Prostate gland (tissue), 2 donors: Measurements from ENCODE around the gene EEFSEC. TPM values are rescaled to one million over a fixed set of nuclear protein-coding genes. Genes with fewer than 3 reads are reported as not detected.

Source experiments
- DNase-seq: peaks from one replicate; pipeline ENCODE4 v3.0.0-alpha.2; 2019; ENCODE audit warnings: low spot score
- H3K27ac ChIP-seq, 2 donors: fragments of 200-600 bp; sonication (generic); 2 replicates each; pipeline ENCODE4 v1.5.1; 2017 to 2019
- H3K27me3 ChIP-seq: fragments of 200-600 bp; sonication (generic); replicated peaks from 2 replicates; pipeline ENCODE4 v1.5.1; 2019; ENCODE audit not compliant: insufficient read depth
- H3K36me3 ChIP-seq, 2 donors: fragments of 200-600 bp; sonication (generic); 1 replicate in 1 of 2; 2 replicates in 1 of 2; pipeline versions ENCODE4 v1.5.1 to v1.8.1; 2017 to 2019
- H3K4me1 ChIP-seq: fragments of 200-600 bp; sonication (generic); replicated peaks from 2 replicates; pipeline ENCODE4 v1.5.1; 2019
- H3K4me3 ChIP-seq, 2 donors: fragments of 200-600 bp; sonication (generic); 2 replicates each; pipeline ENCODE4 v1.5.1; 2017 to 2019
- H3K9me3 ChIP-seq: fragments of 200-600 bp; sonication (generic); 2 replicates; pipeline ENCODE4 v1.5.1; 2017
- CTCF ChIP-seq, 4 experiments: fragments of 200-600 bp in 2 of 4; fragments of 450-650 bp in 2 of 4; sonication (generic) in 2 of 4; IDR thresholded peaks; 1 replicate in 3 of 4; 2 replicates in 1 of 4; pipeline ENCODE4 v1.5.1; 2016 to 2019; ENCODE audit warnings: antibody characterized with exemption in 4 of 4, mild to moderate bottlenecking in 2 of 4, moderate library complexity in 2 of 4
- POLR2A ChIP-seq: fragments of 450-650 bp; IDR thresholded peaks from one replicate; pipeline ENCODE4 v1.6.1; 2016; ENCODE audit warnings: antibody characterized with exemption, mild to moderate bottlenecking
- POLR2AphosphoS5 ChIP-seq: sonication (generic); formaldehyde crosslinking; IDR thresholded peaks from one replicate; pipeline ENCODE4 v1.6.1; 2017; ENCODE audit warnings: antibody characterized with exemption
- WGBS: methylation state at CpG from one replicate; pipeline ENCODE4 v1.1.5; 2018; 5-methylcytosine and 5-hydroxymethylcytosine counted together
- intact Hi-C: fragments of 100-400 bp; cut with DNase I; formaldehyde crosslinking; loops from one replicate; pipeline ENCODE4 v1.14.2; 2022
- total RNA-seq, 2 donors: library from RNA; depleted of rRNA; stranded (reverse); fragments of >200 nt; gene quantifications; one replicate each; pipeline ENCODE4 v1.1.0, GENCODE V29; 2016

EEFSEC gene
- total RNA-seq, 2 donors from 2014 or later: 24.7 to 26.1 TPM

- no peak for DNase-seq
- TF ChIP-seq POLR2A: no peak
- TF ChIP-seq POLR2AphosphoS5: no peak
- no peak for TF ChIP-seq CTCF (IDR thresholded peaks at IDR 0.05)
- intact Hi-C loops: no loop called here
- WGBS: 92% methylated on average over 8 of the region's 8 CpGs
- H3K4me3 ChIP-seq: no peak overlapping the region
- peaks cover 8% of the 10 kb centered on the region for H3K4me1 ChIP-seq
- H3K27me3 ChIP-seq: no peaks in the 10 kb centered on the region
- no peaks in the 10 kb centered on the region for H3K9me3 ChIP-seq
- H3K27ac ChIP-seq: no peak overlapping the region
- H3K36me3 ChIP-seq: no peaks in the 10 kb centered on the region
Measured at GRCh38 chr3:128405554-128406277, 252.4 kb downstream of the EEFSEC start.

- Histone ChIP-seq H3K27ac (no peak overlapping the region), H3K36me3 (no peaks in the 10 kb centered on the region), H3K4me1 (peaks cover 8% of the 10 kb centered on the region), H3K27me3 (no peaks in the 10 kb centered on the region), H3K4me3 (no peak overlapping the region), H3K9me3 (no peaks in the 10 kb centered on the region)
- intact Hi-C loops: no loop called here
- TF ChIP-seq POLR2AphosphoS5 (no peak), POLR2A (no peak), CTCF (IDR thresholded peaks at IDR 0.05) (no peak)
- no peak for DNase-seq
- WGBS: 83% methylated on average over 7 of the region's 7 CpGs
Measured at GRCh38 chr3:128407247-128407646, 254.0 kb downstream of the EEFSEC start.

- no peaks in the 10 kb centered on the region for H3K9me3 ChIP-seq
- WGBS: 93% methylated on average over 18 of the region's 19 CpGs
- H3K36me3 ChIP-seq: no peaks in the 10 kb centered on the region
- H3K27ac ChIP-seq: no peak overlapping the region
- H3K4me1 ChIP-seq: peaks cover 6% of the 10 kb centered on the region
- no peak for DNase-seq
- intact Hi-C loops: no loop called here
- H3K4me3 ChIP-seq: no peak overlapping the region
- H3K27me3 ChIP-seq: no peaks in the 10 kb centered on the region
- no peak for TF ChIP-seq POLR2A
Measured at GRCh38 chr3:128408012-128408692, 254.9 kb downstream of the EEFSEC start.

GRCh38 chr3:128408693-128409623, 255.7 kb downstream of the EEFSEC start:
- Histone ChIP-seq H3K4me1 (peaks cover 2% of the 10 kb centered on the region), H3K36me3 (no peaks in the 10 kb centered on the region), H3K27me3 (no peaks in the 10 kb centered on the region), H3K27ac (no peak overlapping the region), H3K4me3 (no peak overlapping the region), H3K9me3 (no peaks in the 10 kb centered on the region)
- TF ChIP-seq POLR2AphosphoS5 (no peak), CTCF (IDR thresholded peaks at IDR 0.05) (no peak), POLR2A (no peak)
- DNase-seq: no peak
- WGBS: 63% methylated on average over 16 of the region's 16 CpGs
- intact Hi-C loops: no loop called here
